Neural cell (in vitro differentiated cells): ENCODE measurements around the gene PRKCA. TPM values are rescaled to one million over a fixed set of nuclear protein-coding genes. Genes with fewer than 3 reads are reported as not detected.

Experiments used
- H2AFZ ChIP-seq: fragments of 200-600, 300-800 bp; sonication (generic), shearing (Covaris generic); 2 replicates; pipeline ENCODE4 v1.6.0; 2014; ENCODE audit warnings: low read depth, mild to moderate bottlenecking, antibody characterized with exemption, low read length, moderate library complexity
- H3F3A ChIP-seq: fragments of 200-600 bp; shearing (Covaris generic); 2 replicates; pipeline ENCODE4 v1.6.1; 2016; ENCODE audit warnings: mild to moderate bottlenecking, moderate library complexity, mixed read lengths, antibody characterized with exemption, low read length; ENCODE audit not compliant: insufficient read depth, poor library complexity, severe bottlenecking
- H3K27ac ChIP-seq: fragments of 200-600, 300-800 bp; sonication (generic), shearing (Covaris generic); 2 replicates; pipeline ENCODE4 v1.5.1; 2014; ENCODE audit warnings: mild to moderate bottlenecking, low read length, moderate library complexity
- H3K27me3 ChIP-seq: fragments of 300-800, 200-600 bp; sonication (generic), shearing (Covaris generic); 2 replicates; pipeline ENCODE4 v1.6.0; 2014; ENCODE audit warnings: mild to moderate bottlenecking, low read depth, low read length, moderate library complexity; ENCODE audit not compliant: insufficient read depth
- H3K36me3 ChIP-seq: fragments of 300-800, 200-600 bp; sonication (generic), shearing (Covaris generic); 2 replicates; pipeline ENCODE4 v1.5.1; 2014; ENCODE audit warnings: mild to moderate bottlenecking, antibody characterized with exemption, low read length, moderate library complexity; ENCODE audit not compliant: insufficient read depth
- H3K4me2 ChIP-seq: fragments of 300-800, 200-600 bp; sonication (generic), shearing (Covaris generic); 2 replicates; pipeline ENCODE4 v1.6.0; 2014; ENCODE audit warnings: mild to moderate bottlenecking, low read length
- H3K4me3 ChIP-seq: fragments of 300-800, 200-600 bp; sonication (generic), shearing (Covaris generic); 2 replicates; pipeline ENCODE4 v1.5.1; 2014; ENCODE audit warnings: mild to moderate bottlenecking, low read length, moderate library complexity
- H3K79me2 ChIP-seq: fragments of 200-600 bp; shearing (Covaris generic); replicated peaks from 2 replicates; pipeline ENCODE4 v1.6.0; 2014; ENCODE audit warnings: mild to moderate bottlenecking, low read length, moderate library complexity; ENCODE audit not compliant: insufficient read depth
- H3K9ac ChIP-seq: fragments of 300-800, 200-600 bp; sonication (generic), shearing (Covaris generic); 2 replicates; pipeline ENCODE4 v1.6.1; 2016; ENCODE audit warnings: mild to moderate bottlenecking, low read length, mixed read lengths
- H3K9me2 ChIP-seq: fragments of 200-600 bp; shearing (Covaris generic); 2 replicates; pipeline ENCODE4 v1.6.1; 2016; ENCODE audit warnings: mild to moderate bottlenecking, low read length, mixed read lengths; ENCODE audit not compliant: insufficient read depth
- H3K9me3 ChIP-seq: fragments of 200-600, 300-800 bp; sonication (generic), shearing (Covaris generic); 2 replicates; pipeline ENCODE4 v1.6.1; 2016; ENCODE audit warnings: mild to moderate bottlenecking, mixed run types, low read length, moderate library complexity, mixed read lengths
- H4K20me1 ChIP-seq: fragments of 200-600 bp; shearing (Covaris generic); 2 replicates; pipeline ENCODE4 v1.6.1; 2016; ENCODE audit warnings: mild to moderate bottlenecking, mixed run types; ENCODE audit not compliant: insufficient read depth
- EP300 ChIP-seq: fragments of 450-650 bp; conservative IDR thresholded peaks from 2 replicates; pipeline ENCODE4 v1.6.1; 2014; ENCODE audit warnings: antibody characterized with exemption, mild to moderate bottlenecking, moderate library complexity; ENCODE audit not compliant: poor library complexity, severe bottlenecking
- EZH2 ChIP-seq: fragments of 200-600, 300-800 bp; shearing (Covaris generic), sonication (generic); IDR thresholded peaks from 2 replicates; pipeline ENCODE4 v1.6.1; 2014; ENCODE audit warnings: antibody characterized with exemption, low read length, borderline replicate concordance, mild to moderate bottlenecking; ENCODE audit not compliant: insufficient read depth, poor library complexity, severe bottlenecking
- MXI1 ChIP-seq: fragments of 450-650 bp; conservative IDR thresholded peaks from 2 replicates; pipeline ENCODE4 v1.6.1; 2014; ENCODE audit warnings: antibody characterized with exemption, mild to moderate bottlenecking; ENCODE audit not compliant: poor library complexity, severe bottlenecking
- POLR2AphosphoS5 ChIP-seq: IDR thresholded peaks from 2 replicates; pipeline ENCODE4 v1.6.1; 2012
- RAD21 ChIP-seq: fragments of 450-650 bp; conservative IDR thresholded peaks from 2 replicates; pipeline ENCODE4 v1.6.1; 2014; ENCODE audit warnings: antibody characterized with exemption, mild to moderate bottlenecking, moderate library complexity
- SMC3 ChIP-seq: fragments of 450-650 bp; conservative IDR thresholded peaks from 2 replicates; pipeline ENCODE4 v1.6.1; 2014; ENCODE audit warnings: antibody characterized with exemption, mild to moderate bottlenecking, moderate library complexity; ENCODE audit not compliant: poor library complexity
- TAF1 ChIP-seq: IDR thresholded peaks from 2 replicates; pipeline ENCODE4 v1.6.1; 2012; ENCODE audit warnings: low read depth
- polyA plus RNA-seq: library from polyadenylated mRNA; depleted of rRNA; stranded (reverse); fragments of >200 nt; gene quantifications from 2 replicates; pipeline ENCODE4 v1.2.3, GENCODE V29; 2014
- TF ChIP-seq, protein P1 (sequence below): fragments of 450-650 bp; IDR thresholded peaks from 2 replicates; pipeline ENCODE4 v1.5.1; 2014; ENCODE audit warnings: antibody characterized with exemption, mild to moderate bottlenecking, moderate library complexity; ENCODE audit not compliant: poor library complexity, severe bottlenecking
- TF ChIP-seq, protein P2 (sequence below): IDR thresholded peaks from 2 replicates; pipeline ENCODE4 v1.6.1; 2012; ENCODE audit warnings: borderline replicate concordance

Gene PRKCA
- polyA plus RNA-seq, 1 donor from 2014 or later = 5.9 TPM

DNA sequence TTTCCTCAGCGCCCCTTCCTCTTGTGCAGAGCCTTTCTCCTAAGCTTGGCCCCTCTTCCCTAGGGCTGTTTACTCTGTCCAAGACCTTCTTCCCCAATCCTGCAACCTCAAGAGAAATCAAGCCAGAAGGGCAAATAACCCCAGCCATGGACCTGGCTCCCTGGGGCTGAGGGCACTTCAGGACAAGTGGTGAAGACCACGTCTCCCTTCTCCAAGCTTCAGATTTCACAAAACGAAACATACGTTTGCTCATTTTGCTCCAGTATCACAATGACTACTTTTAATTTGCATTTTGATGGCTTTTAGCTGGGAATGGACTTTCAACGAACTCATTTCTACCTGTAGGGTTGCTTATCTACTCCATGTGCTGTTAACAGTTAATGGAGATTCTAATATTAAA, 392.7 kb downstream of the PRKCA start:
- Histone ChIP-seq H3K27me3 (no peaks in the 10 kb centered on the region), H3K36me3 (no peaks in the 10 kb centered on the region)
- TF ChIP-seq POLR2AphosphoS5 = no peak
- no peak for TF ChIP-seq MXI1
- no peak for TF ChIP-seq TAF1
- TF ChIP-seq, protein P1, sequence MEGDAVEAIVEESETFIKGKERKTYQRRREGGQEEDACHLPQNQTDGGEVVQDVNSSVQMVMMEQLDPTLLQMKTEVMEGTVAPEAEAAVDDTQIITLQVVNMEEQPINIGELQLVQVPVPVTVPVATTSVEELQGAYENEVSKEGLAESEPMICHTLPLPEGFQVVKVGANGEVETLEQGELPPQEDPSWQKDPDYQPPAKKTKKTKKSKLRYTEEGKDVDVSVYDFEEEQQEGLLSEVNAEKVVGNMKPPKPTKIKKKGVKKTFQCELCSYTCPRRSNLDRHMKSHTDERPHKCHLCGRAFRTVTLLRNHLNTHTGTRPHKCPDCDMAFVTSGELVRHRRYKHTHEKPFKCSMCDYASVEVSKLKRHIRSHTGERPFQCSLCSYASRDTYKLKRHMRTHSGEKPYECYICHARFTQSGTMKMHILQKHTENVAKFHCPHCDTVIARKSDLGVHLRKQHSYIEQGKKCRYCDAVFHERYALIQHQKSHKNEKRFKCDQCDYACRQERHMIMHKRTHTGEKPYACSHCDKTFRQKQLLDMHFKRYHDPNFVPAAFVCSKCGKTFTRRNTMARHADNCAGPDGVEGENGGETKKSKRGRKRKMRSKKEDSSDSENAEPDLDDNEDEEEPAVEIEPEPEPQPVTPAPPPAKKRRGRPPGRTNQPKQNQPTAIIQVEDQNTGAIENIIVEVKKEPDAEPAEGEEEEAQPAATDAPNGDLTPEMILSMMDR = no peak
- no peak for TF ChIP-seq EZH2
- TF ChIP-seq RAD21 = no peak
- TF ChIP-seq, protein P2, sequence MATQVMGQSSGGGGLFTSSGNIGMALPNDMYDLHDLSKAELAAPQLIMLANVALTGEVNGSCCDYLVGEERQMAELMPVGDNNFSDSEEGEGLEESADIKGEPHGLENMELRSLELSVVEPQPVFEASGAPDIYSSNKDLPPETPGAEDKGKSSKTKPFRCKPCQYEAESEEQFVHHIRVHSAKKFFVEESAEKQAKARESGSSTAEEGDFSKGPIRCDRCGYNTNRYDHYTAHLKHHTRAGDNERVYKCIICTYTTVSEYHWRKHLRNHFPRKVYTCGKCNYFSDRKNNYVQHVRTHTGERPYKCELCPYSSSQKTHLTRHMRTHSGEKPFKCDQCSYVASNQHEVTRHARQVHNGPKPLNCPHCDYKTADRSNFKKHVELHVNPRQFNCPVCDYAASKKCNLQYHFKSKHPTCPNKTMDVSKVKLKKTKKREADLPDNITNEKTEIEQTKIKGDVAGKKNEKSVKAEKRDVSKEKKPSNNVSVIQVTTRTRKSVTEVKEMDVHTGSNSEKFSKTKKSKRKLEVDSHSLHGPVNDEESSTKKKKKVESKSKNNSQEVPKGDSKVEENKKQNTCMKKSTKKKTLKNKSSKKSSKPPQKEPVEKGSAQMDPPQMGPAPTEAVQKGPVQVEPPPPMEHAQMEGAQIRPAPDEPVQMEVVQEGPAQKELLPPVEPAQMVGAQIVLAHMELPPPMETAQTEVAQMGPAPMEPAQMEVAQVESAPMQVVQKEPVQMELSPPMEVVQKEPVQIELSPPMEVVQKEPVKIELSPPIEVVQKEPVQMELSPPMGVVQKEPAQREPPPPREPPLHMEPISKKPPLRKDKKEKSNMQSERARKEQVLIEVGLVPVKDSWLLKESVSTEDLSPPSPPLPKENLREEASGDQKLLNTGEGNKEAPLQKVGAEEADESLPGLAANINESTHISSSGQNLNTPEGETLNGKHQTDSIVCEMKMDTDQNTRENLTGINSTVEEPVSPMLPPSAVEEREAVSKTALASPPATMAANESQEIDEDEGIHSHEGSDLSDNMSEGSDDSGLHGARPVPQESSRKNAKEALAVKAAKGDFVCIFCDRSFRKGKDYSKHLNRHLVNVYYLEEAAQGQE = no peak
- no peak for TF ChIP-seq EP300

DNA sequence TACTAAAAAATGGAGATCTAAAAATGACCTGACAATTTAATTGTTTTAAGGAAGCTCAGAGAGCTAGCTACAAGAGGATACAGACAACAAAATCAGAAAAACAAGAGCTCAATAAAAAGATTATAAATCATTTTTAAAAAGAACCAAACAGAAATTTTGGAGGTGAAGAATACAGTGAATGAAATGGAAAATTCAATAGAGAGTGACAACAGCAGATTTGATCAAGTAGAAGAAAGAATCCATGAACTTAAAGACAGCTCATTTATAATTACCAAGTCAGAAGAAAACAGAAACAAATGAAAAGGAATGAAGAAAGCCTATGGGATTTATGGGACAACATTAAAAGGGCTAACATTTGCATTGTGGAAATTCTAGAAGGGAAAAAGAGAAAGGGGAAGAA, 395.9 kb downstream of the PRKCA start:
- Histone ChIP-seq H3K79me2 (no peaks in the 10 kb centered on the region), H3F3A (no peaks in the 10 kb centered on the region), H2AFZ (no peak overlapping the region), H3K4me3 (no peak overlapping the region), H3K9me3 (peaks cover 4% of the 10 kb centered on the region), H4K20me1 (no peaks in the 10 kb centered on the region), H3K36me3 (no peaks in the 10 kb centered on the region), H3K27ac (no peak overlapping the region), H3K4me2 (no peak overlapping the region), H3K9me2 (no peaks in the 10 kb centered on the region), H3K27me3 (no peaks in the 10 kb centered on the region), H3K9ac (no peak overlapping the region)
- TF ChIP-seq EP300 = no peak

More for the DNA sequence above, 392.7 kb downstream of the PRKCA start:
- Histone ChIP-seq H3K9me3 (no peaks in the 10 kb centered on the region), H3K4me2 (no peak overlapping the region), H3K4me3 (no peak overlapping the region), H3K79me2 (no peaks in the 10 kb centered on the region), H3K27ac (no peak overlapping the region), H3F3A (no peaks in the 10 kb centered on the region), H2AFZ (no peak overlapping the region), H4K20me1 (no peaks in the 10 kb centered on the region), H3K9me2 (no peaks in the 10 kb centered on the region), H3K9ac (no peak overlapping the region)

DNA sequence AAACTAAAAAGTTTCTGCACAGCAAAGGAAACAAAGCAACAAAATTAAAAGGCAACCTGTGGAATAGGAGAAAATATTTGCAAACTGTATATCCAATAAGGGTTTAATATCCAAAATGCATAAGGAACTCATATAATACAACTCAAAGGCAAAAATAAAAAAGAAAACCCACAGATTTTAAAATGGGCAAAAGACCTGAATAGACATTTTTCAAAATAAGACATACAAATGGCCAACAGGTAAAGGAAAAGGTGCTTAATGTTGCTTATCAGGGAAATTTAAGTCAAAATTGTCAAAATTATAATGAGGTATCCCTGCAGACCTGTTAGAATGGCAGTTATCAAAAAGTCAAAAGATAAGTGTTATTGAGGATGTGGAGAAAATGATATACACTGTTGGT, 399.0 kb downstream of the PRKCA start:
- Histone ChIP-seq H2AFZ (no peak overlapping the region), H3F3A (no peaks in the 10 kb centered on the region), H3K9me3 (peaks cover 4% of the 10 kb centered on the region), H3K79me2 (no peaks in the 10 kb centered on the region), H3K9me2 (no peaks in the 10 kb centered on the region), H3K4me2 (no peak overlapping the region), H3K4me3 (no peak overlapping the region), H4K20me1 (no peaks in the 10 kb centered on the region), H3K36me3 (no peaks in the 10 kb centered on the region), H3K27me3 (no peaks in the 10 kb centered on the region), H3K9ac (no peak overlapping the region), H3K27ac (no peak overlapping the region)
- TF ChIP-seq SMC3 (no peak), TAF1 (no peak), EP300 (no peak), POLR2AphosphoS5 (no peak), RAD21 (no peak), EZH2 (no peak), MXI1 (no peak)
- TF ChIP-seq, protein P2 = no peak
- TF ChIP-seq, protein P1 = no peak
